GM19468 (cell line): ENCODE measurements around the gene MRPL9.
"Not testable (repeated sequence)": the region's sequence is repeated elsewhere in the genome, so short reads cannot be mapped to it uniquely, and the experiment has no call there.

Experiments used
- ATAC-seq: cut with Tn5 transposase; IDR thresholded peaks from one replicate; pipeline ENCODE4 v1.9.1; 2021; ENCODE audit warnings: mild to moderate bottlenecking, moderate library complexity, moderate number of reproducible peaks; ENCODE audit not compliant: unreplicated experiment; ENCODE audit errors: extremely low read depth

The MRPL9 gene

DNA sequence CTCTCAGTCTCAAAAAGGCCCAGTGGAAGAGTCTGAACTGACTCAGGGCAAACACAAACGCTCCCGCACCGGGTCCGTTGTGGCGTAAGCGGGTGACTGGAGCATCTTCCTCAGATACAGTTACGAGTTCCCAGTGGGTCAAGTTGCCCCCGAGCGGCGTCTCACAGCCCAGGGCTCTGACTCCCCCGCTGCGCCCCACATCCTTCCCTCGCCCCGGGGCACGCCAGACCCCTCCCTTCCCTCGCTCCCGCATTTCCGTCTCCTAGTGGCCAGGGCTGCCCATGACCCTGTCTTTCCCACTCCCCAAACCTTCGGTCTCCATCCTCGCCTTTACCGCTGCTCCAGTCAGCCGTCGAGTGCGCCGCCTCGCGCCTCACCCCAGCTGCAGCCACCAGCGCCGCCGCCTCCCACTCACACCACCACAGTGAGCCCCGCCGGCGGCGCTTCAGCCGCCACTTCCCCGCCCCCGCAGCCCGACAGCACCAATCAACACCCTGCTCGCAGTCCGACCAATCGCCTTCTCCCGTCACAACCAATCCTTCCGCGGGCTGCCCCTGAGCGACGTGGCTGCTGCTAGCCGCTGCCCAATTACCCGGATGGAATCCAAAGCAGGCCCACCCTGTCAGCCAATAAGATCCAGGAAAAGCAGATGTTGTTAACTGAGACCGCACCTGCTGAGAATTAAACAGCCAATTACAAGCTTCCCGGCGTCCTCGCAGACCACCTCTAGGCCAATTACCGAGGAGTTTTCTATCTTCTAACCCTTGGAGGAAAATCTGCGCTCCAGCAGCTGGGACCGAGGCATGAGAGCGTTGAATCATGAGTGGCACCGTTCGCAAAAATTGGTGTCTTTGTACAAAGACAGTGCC is 27.0 kb upstream of the MRPL9 start, which contains the start of gene TDRKH:
Gene TDRKH, minus strand, starts transcription at position 430 of the 869 bp plus-strand sequence. CDS start 7,478 bp downstream, outside the sequence.
- ATAC-seq = peak; percentile 94

- no peak for ATAC-seq
Measured at GRCh38 chr1:151787689-151788088, 24.4 kb upstream of the MRPL9 start.

DNA sequence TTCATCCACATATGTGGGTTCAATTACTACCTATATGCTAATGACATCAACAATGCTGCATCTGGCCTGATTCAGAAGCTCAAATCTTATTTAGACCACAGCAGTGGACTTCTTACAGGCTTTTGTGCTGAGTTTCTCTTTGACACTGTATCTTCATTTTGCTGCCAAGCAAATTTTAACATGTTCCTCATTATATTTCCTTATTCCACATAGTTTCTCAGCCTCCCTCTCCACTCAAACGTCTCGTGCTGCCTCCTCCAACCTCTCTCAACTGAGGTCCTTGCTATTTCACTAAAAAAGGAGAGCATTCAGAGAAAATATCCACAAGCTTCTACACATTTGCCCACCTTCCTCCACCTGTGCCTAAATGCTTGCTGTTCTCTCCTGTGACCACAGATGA is 20.5 kb upstream of the MRPL9 start:
- ATAC-seq = no peak

GRCh38 chr1:151782741-151783140 is 19.4 kb upstream of the MRPL9 start:
- ATAC-seq = no peak

- ATAC-seq = not testable (repeated sequence)
Measured at GRCh38 chr1:151782026-151782425, 18.7 kb upstream of the MRPL9 start.

- not testable (repeated sequence) for ATAC-seq
Measured at GRCh38 chr1:151780736-151781135, 17.4 kb upstream of the MRPL9 start.

- no peak for ATAC-seq
Measured at GRCh38 chr1:151779852-151780251, 16.6 kb upstream of the MRPL9 start.

DNA sequence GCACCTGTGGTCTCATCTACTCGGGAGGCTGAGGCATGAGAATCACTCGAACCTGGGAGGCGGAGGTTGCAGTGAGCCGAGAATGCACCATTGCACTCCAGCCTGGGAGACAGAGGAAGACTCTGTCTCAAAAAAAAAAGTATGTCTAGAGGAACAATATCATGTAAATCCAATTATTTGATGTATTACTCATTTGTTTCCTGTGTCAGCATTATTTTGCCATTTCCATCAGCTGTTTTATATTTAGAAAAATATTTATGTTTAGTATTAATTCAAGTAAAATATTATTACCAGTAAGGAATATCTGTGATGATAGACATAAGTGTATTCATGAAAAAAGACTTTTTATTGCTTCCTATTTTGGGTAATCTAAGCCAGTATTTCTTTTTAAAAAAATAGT is 14.0 kb upstream of the MRPL9 start:
- no peak for ATAC-seq

GRCh38 chr1:151776665-151777062 is 13.4 kb upstream of the MRPL9 start:
- no peak for ATAC-seq

DNA sequence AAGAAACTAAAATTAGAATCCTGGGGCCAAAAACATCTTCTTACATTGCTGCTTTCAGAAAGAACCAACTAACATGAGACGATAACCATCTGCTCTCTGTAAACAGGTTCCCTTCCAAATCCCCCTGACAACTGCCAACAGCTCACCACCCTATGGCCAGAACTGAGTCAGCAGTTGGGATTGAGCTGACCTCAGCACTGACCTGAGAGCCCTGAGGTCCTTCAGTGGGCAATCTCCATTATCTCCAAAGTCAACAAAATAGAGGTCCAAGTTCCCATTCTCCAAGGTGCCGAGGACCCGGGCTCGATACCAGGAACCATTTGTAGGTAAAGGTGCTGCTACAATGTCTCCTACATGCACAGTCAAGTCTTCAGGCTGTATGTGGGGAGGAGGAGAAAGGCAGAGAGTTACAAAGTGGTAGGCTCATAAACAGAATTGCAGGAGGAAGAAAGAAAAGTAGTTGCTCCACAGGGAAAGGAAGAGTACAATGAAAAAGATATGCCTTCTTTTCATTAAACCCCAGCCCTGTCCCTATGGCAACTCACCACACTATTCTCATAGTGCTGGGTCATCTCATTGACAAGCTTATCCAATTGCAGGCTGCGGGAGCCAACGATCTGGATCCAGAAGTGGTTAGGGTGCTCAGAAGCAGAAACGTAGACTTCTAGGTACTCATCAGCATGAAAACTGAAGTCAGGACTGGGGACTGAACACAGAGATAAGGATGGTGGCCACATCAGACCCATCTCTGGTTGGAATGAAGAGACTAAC is 12.8 kb upstream of the MRPL9 start:
- no peak for ATAC-seq

- no peak for ATAC-seq
Measured at GRCh38 chr1:151774256-151774922, 11.1 kb upstream of the MRPL9 start.

GRCh38 chr1:151773702-151774101 is 10.4 kb upstream of the MRPL9 start:
- ATAC-seq = no peak

- not testable (repeated sequence) for ATAC-seq
Measured at GRCh38 chr1:151769270-151769669, 6.0 kb upstream of the MRPL9 start.

- not testable (repeated sequence) for ATAC-seq
Measured at GRCh38 chr1:151768351-151769066, 5.2 kb upstream of the MRPL9 start.

DNA sequence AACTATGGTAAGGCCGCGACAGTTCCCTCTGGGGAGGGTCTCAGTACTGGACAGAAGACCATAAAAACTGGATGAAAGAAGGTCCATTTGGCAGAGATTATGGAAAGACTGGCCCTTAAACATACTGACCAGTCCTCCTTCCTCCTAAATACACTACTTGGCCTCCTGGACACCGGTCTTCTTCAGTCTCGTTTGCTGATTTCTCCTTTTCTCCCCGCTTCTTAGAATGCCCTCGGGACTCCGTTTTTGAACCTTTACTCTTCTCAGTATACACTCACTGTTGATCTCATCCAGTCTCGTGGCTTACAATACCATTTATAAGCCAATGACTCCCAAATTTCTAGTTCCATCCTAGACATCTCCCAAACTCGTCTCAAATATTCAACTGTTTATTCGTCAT is 694 bp upstream of the MRPL9 start:
- no peak for ATAC-seq

- no peak for ATAC-seq
Measured at GRCh38 chr1:151760597-151761385, 2.5 kb downstream of the MRPL9 start.

DNA sequence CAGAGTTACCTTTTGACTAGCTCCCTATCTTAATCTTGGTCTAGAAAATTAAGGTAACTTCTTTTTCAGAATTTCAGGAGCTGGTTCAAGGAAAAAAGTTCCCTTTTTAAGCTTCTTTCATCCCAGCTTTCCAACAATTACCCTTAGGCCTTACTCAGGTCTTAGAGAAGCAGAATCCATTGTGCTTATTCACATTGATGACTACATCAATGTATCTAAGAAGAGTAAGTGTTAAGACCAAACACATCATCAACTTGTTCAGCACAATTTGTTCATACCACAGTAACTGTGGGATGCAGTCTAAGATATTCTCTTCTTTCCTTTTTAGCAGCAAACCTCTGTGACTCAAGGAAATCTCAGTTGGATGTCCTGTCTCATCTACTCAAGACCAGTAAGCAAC is 4.1 kb downstream of the MRPL9 start:
- no peak for ATAC-seq

DNA sequence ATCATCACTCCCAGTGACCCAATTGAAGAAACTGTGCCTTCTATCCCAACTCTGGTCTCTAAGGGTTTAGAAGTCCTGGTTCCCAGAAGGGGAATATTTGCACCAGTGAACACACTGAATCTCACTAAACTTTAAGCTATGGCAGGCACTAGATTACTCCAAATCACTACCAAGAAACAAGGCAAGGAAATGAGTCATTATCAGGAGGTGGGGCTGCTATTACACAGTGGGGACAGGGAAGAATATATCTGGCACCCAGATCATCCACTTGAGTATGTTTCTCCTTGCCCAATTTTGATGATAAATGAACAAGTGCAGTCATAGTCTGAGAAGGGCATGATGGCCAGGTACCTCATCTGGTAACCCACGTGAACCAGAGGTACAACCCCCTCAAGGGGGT is 7.0 kb downstream of the MRPL9 start:
- ATAC-seq = no peak

GRCh38 chr1:151741516-151741915 is 21.8 kb downstream of the MRPL9 start:
- no peak for ATAC-seq
